Calu3 (cell line): ENCODE measurements around the gene SIK1. TPM values are rescaled to one million over a fixed set of nuclear protein-coding genes. Genes with fewer than 3 reads are reported as not detected.

Experiments used
- BruUV-seq: library from RNA; stranded (reverse); fragments of 400-500 nt; replicated peaks from 2 replicates; lab custom pipeline; 2021; lab: Mats Ljungman, UMichigan
- CTCF ChIA-PET: fragments of 300-600 bp; sonication (Branson Sonifier 250); formaldehyde crosslinking; loops from one replicate; lab custom pipeline; 2022; ENCODE audit warnings: antibody characterized with exemption; lab: Charles Lee
- DNase-seq: peaks from one replicate; pipeline ENCODE4 v3.0.0; 2022
- H3K27ac Mint-ChIP-seq: one replicate; pipeline ENCODE4 v1.8.0; 2022; ENCODE audit warnings: mixed read lengths; ENCODE audit not compliant: unreplicated experiment
- H3K27me3 Mint-ChIP-seq: one replicate; pipeline ENCODE4 v1.8.0; 2022; ENCODE audit warnings: mixed read lengths; ENCODE audit not compliant: unreplicated experiment
- H3K36me3 Mint-ChIP-seq: one replicate; pipeline ENCODE4 v1.8.0; 2022; ENCODE audit warnings: mild to moderate bottlenecking, moderate library complexity, mixed read lengths; ENCODE audit not compliant: insufficient read depth, unreplicated experiment
- H3K4me1 Mint-ChIP-seq: one replicate; pipeline ENCODE4 v1.8.0; 2022; ENCODE audit warnings: mild to moderate bottlenecking, low read depth, mixed read lengths; ENCODE audit not compliant: unreplicated experiment
- H3K4me3 Mint-ChIP-seq: one replicate; pipeline ENCODE4 v1.8.0; 2022; ENCODE audit warnings: mild to moderate bottlenecking, low read depth, moderate library complexity, mixed read lengths; ENCODE audit not compliant: unreplicated experiment
- H3K9me3 Mint-ChIP-seq: one replicate; pipeline ENCODE4 v1.8.0; 2022; ENCODE audit warnings: low read depth, mixed read lengths; ENCODE audit not compliant: unreplicated experiment
- intact Hi-C: fragments of 100-400 bp; cut with micrococcal nuclease; formaldehyde crosslinking; loops from one replicate; pipeline ENCODE4 v1.10.0; 2022; ENCODE audit not compliant: unreplicated experiment
- total RNA-seq: library from RNA; stranded (reverse); gene quantifications from 2 replicates; pipeline ENCODE4 v1.2.3, GENCODE V29; 2022
- TF ChIP-seq, protein P1 (sequence below): fragments of 200-600 bp; IDR thresholded peaks from one replicate; pipeline ENCODE4 v1.8.0; 2022; ENCODE audit warnings: antibody characterized with exemption; ENCODE audit not compliant: unreplicated experiment

The SIK1 gene
- total RNA-seq, 1 experiment from 2014 or later: 20.2 TPM

DNA sequence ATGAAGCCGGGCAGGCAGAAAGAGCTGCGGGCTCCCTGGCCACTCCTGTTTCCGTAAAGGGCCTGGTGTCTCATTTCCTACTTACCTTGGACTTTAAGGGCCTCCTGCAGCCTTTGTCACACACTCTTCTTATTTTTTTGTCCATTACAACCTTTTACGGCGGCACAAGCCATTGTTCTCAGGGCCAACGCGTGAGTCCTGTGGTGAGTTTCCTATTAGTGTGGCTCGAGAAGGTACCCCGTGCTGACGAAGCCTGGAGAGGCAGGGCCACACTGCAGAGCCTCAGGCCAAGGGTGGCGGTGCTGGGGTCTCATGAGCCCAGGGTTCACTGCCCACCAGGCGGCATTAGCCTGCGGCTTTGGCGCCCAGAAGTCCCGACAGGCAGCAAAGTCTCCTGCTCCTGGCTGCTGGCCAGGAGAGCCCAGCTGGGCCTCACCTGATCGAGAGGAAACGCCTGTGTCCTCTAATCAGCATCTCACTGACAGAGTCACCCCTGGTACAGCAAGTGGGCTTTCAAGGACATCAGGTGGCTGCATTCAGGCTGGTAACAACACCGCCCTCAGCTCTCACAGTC, 62.0 kb downstream of the SIK1 start:
- peaks cover 5% of the 10 kb centered on the region for H3K4me1 Mint-ChIP-seq
- H3K27ac Mint-ChIP-seq: no peak overlapping the region
- CTCF ChIA-PET: no interaction called here
- no TSS peak for BruUV-seq
- H3K36me3 Mint-ChIP-seq: peaks cover 3% of the 10 kb centered on the region
- no peak overlapping the region for H3K4me3 Mint-ChIP-seq
- no peak for DNase-seq
- H3K27me3 Mint-ChIP-seq: no peaks in the 10 kb centered on the region
- TF ChIP-seq, protein P1, sequence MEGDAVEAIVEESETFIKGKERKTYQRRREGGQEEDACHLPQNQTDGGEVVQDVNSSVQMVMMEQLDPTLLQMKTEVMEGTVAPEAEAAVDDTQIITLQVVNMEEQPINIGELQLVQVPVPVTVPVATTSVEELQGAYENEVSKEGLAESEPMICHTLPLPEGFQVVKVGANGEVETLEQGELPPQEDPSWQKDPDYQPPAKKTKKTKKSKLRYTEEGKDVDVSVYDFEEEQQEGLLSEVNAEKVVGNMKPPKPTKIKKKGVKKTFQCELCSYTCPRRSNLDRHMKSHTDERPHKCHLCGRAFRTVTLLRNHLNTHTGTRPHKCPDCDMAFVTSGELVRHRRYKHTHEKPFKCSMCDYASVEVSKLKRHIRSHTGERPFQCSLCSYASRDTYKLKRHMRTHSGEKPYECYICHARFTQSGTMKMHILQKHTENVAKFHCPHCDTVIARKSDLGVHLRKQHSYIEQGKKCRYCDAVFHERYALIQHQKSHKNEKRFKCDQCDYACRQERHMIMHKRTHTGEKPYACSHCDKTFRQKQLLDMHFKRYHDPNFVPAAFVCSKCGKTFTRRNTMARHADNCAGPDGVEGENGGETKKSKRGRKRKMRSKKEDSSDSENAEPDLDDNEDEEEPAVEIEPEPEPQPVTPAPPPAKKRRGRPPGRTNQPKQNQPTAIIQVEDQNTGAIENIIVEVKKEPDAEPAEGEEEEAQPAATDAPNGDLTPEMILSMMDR: no peak
- intact Hi-C loops: no loop called here
- no peaks in the 10 kb centered on the region for H3K9me3 Mint-ChIP-seq

Other genes with a start within 250 kb of the SIK1 start
- gene HSF2BP, start 232.4 kb upstream of the SIK1 start, total RNA-seq: 0.95 and 1.5 TPM in 2 replicates
- 24.6 and 26.0 TPM in 2 replicates for gene RRP1B, start 232.4 kb upstream of the SIK1 start, total RNA-seq